Uterus (tissue), 2 donors: Measurements from ENCODE around the gene DNAH17.

Experiments
- POLR2A ChIP-seq, 2 donors: fragments of 450-650 bp; IDR thresholded peaks; one replicate each; pipeline ENCODE4 v1.6.1; 2016; ENCODE audit warnings: antibody characterized with exemption in 2 of 2, mild to moderate bottlenecking in 1 of 2, moderate library complexity in 1 of 2
- TF ChIP-seq, protein P1 (sequence below), 4 experiments: fragments of 200-600 bp in 2 of 4; fragments of 450-650 bp in 2 of 4; sonication (generic) in 2 of 4; IDR thresholded peaks; one replicate each; pipeline ENCODE4 v1.5.1; 2016 to 2019; ENCODE audit warnings: antibody characterized with exemption in 4 of 4, mild to moderate bottlenecking in 2 of 4, moderate library complexity in 1 of 4

DNA sequence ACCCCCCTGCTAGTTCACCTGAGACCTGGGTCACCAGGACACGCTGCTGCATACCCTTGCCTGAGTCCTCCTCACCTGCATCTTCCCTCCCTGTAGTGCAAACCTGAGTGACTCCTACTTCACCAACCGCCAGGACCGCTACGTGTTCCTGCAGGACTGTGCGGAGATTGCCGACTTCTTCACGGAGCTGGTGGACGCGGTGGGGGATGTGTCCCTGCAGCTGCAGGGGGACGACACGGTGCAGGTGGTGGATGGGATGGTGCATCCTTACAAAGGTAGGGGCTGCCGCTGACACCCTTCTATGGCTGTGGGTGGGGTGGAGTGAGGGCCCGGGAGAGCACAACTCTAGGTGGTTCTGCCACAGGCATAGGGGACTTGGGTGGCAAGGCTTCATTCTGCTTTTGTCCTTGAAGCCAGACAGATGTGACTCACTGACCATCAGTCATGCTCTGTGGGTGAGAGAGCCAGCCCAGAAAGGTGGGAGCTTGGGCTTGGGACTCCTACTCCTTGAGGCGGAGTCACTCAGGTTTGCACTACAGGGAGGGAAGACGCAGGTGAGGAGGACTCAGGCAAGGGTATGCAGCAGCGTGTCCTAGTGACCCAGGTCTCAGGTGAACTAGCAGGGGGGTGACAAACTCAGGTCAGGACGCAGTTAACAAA lies 176.5 kb downstream of the DNAH17 start:
- TF ChIP-seq, protein P1, sequence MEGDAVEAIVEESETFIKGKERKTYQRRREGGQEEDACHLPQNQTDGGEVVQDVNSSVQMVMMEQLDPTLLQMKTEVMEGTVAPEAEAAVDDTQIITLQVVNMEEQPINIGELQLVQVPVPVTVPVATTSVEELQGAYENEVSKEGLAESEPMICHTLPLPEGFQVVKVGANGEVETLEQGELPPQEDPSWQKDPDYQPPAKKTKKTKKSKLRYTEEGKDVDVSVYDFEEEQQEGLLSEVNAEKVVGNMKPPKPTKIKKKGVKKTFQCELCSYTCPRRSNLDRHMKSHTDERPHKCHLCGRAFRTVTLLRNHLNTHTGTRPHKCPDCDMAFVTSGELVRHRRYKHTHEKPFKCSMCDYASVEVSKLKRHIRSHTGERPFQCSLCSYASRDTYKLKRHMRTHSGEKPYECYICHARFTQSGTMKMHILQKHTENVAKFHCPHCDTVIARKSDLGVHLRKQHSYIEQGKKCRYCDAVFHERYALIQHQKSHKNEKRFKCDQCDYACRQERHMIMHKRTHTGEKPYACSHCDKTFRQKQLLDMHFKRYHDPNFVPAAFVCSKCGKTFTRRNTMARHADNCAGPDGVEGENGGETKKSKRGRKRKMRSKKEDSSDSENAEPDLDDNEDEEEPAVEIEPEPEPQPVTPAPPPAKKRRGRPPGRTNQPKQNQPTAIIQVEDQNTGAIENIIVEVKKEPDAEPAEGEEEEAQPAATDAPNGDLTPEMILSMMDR (IDR thresholded peaks at IDR 0.05), result no peak
- TF ChIP-seq POLR2A (IDR thresholded peaks at IDR 0.05), result no peak
